ENCODE measurements around the gene GJD2. TPM values are rescaled to one million over a fixed set of nuclear protein-coding genes. Genes with fewer than 3 reads are reported as not detected.

GJD2 gene
- total RNA-seq, 1 experiment from 2014 or later: not detected

DNA sequence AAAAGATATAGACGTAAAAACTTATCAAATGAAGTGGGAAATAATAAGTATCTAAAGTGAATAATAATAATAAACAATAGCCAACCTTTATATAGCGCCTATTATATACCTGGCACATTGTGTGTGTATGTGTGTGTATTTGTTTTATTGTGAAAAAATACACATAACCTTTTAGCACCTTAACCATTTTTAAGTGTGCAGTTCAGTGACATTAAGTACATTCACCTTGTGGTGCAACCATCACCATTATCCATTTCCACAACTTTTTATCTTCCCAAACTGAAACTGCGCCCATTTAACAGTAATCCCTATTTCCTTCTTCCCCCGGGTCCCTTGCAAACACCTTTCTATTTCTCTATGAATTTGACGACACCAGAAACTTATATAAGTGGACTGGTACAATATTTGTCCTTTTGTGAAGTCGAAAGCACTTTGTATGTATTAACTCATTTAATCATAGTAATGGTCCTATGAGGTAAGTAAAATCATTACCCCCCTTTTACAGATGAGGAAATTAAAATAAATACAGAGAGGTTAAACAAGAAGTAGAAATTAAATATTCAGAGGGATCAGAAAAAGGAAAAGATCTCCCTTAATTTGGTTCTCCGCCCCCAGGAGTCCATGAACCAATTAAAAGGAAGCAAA is 33.5 kb downstream of the GJD2 start:
- no peak overlapping the region for H3K9ac ChIP-seq (ENCODE audit: low read length)
- H3K36me3 ChIP-seq (ENCODE audit: low read depth, low read length): no peaks in the 10 kb centered on the region
- BruUV-seq (replicated peaks): no TSS peak
- H2AFZ ChIP-seq (ENCODE audit: low read length): no peak overlapping the region
- no peak for ATAC-seq
- no peak overlapping the region for H3K27ac ChIP-seq (ENCODE audit: low read length)
- no peak overlapping the region for H3K4me2 ChIP-seq (ENCODE audit: low read length)
- intact Hi-C loops (cut with micrococcal nuclease): no loop called here
- H3K79me2 ChIP-seq (ENCODE audit: low read length): no peaks in the 10 kb centered on the region
- H3K9me2 ChIP-seq (replicated peaks; ENCODE audit: low read length): no peaks in the 10 kb centered on the region
- no peak for DNase-seq
- H3K27me3 ChIP-seq (ENCODE audit: low read length): peaks cover 23% of the 10 kb centered on the region
- ChIA-PET POLR2A (ENCODE audit: unreplicated experiment) (interaction anchor here (0.6 kb wide), 1 partner anchor 100 kb away, joined by 4 read pairs; no protein-coding TSS in a partner anchor), CTCF (no interaction called here)
- H3K4me1 ChIP-seq (ENCODE audit: insufficient read depth, low read length): no peaks in the 10 kb centered on the region
- H3K4me3 ChIP-seq (ENCODE audit: low read length): no peak overlapping the region
- TF ChIP-seq, protein P1, sequence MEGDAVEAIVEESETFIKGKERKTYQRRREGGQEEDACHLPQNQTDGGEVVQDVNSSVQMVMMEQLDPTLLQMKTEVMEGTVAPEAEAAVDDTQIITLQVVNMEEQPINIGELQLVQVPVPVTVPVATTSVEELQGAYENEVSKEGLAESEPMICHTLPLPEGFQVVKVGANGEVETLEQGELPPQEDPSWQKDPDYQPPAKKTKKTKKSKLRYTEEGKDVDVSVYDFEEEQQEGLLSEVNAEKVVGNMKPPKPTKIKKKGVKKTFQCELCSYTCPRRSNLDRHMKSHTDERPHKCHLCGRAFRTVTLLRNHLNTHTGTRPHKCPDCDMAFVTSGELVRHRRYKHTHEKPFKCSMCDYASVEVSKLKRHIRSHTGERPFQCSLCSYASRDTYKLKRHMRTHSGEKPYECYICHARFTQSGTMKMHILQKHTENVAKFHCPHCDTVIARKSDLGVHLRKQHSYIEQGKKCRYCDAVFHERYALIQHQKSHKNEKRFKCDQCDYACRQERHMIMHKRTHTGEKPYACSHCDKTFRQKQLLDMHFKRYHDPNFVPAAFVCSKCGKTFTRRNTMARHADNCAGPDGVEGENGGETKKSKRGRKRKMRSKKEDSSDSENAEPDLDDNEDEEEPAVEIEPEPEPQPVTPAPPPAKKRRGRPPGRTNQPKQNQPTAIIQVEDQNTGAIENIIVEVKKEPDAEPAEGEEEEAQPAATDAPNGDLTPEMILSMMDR (conservative IDR thresholded peaks at IDR 0.05; ENCODE audit: low read depth, low read length): no peak
- TF ChIP-seq EZH2phosphoT487 (IDR thresholded peaks at IDR 0.05; ENCODE audit: borderline replicate concordance, low read length): no peak
- H3F3A ChIP-seq (ENCODE audit: low read length, unreplicated experiment): no peaks in the 10 kb centered on the region
- H4K20me1 ChIP-seq (ENCODE audit: low read length): no peaks in the 10 kb centered on the region
- H3K9me3 ChIP-seq (ENCODE audit: low read length): no peaks in the 10 kb centered on the region

DNA sequence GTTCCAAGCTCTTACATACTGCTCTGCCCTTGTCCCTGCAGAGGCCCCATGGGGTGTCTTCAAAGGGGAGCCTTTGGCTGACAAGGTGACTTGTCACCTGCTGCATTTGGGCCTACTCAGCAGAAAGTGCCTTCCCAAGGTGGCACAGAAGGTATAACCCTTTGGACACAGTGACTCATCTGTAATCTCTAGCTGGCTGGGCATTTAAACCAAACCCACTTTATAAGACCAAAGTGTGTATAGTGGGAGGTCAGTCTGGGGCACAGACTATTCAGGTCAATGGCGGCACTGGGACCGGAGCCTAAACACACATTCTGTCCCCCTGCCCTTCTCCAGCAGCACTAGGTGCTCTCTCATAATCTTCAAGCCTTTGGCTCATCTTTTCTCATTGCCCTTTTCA is 35.1 kb downstream of the GJD2 start:
- Histone ChIP-seq H3K9me3 (ENCODE audit: low read length) (no peaks in the 10 kb centered on the region), H2AFZ (ENCODE audit: low read length) (no peak overlapping the region), H3K9me2 (replicated peaks; ENCODE audit: low read length) (no peaks in the 10 kb centered on the region), H3K9ac (ENCODE audit: low read length) (no peak overlapping the region), H3K79me2 (ENCODE audit: low read length) (no peaks in the 10 kb centered on the region), H3K4me3 (ENCODE audit: low read length) (no peak overlapping the region), H3F3A (ENCODE audit: low read length, unreplicated experiment) (no peaks in the 10 kb centered on the region), H3K27ac (ENCODE audit: low read length) (no peak overlapping the region), H3K27me3 (ENCODE audit: low read length) (peaks cover 23% of the 10 kb centered on the region), H3K4me2 (ENCODE audit: low read length) (no peak overlapping the region), H4K20me1 (ENCODE audit: low read length) (no peaks in the 10 kb centered on the region), H3K36me3 (ENCODE audit: low read depth, low read length) (no peaks in the 10 kb centered on the region), H3K4me1 (ENCODE audit: insufficient read depth, low read length) (no peaks in the 10 kb centered on the region)
- no peak for ATAC-seq
- ChIA-PET POLR2A (ENCODE audit: unreplicated experiment) (no interaction called here), CTCF (no interaction called here)
- intact Hi-C loops (cut with micrococcal nuclease): no loop called here
- no TSS peak for BruUV-seq (replicated peaks)
- TF ChIP-seq, protein P1 (conservative IDR thresholded peaks at IDR 0.05; ENCODE audit: low read depth, low read length): no peak
- no peak for TF ChIP-seq EZH2phosphoT487 (IDR thresholded peaks at IDR 0.05; ENCODE audit: borderline replicate concordance, low read length)
- no peak for TF ChIP-seq EZH2 (IDR thresholded peaks at IDR 0.05; ENCODE audit: low read length, unreplicated experiment)
- DNase-seq: no peak

Data from PC-3 (cell line).